Activated CD4-positive, alpha-beta memory T cell treated with anti-CD3 and anti-CD28 coated beads for 36 hours (primary cell): Measurements from ENCODE around the gene SERPINA10. TPM values are rescaled to one million over a fixed set of nuclear protein-coding genes. Genes with fewer than 3 reads are reported as not detected.
A peak's percentile ranks its signal among the peaks of the same experiment; 100 is the strongest.

Experiments used
- CTCF ChIA-PET: fragments of 350-600 bp; sonication (Branson Sonifier 250); formaldehyde crosslinking; loops from one replicate; lab custom pipeline; 2021; ENCODE audit warnings: antibody characterized with exemption, inconsistent platforms; lab: Charles Lee
- POLR2A ChIA-PET: fragments of 350-600 bp; sonication (Branson Sonifier 250); formaldehyde crosslinking; loops from one replicate; lab custom pipeline; 2021; ENCODE audit warnings: antibody characterized with exemption; lab: Charles Lee
- DNase-seq: peaks from one replicate; pipeline ENCODE4 v3.0.0-alpha.2; 2020
- H3K27ac Mint-ChIP-seq: one replicate; pipeline ENCODE4 v1.8.0; 2021; ENCODE audit warnings: mixed read lengths
- H3K27me3 Mint-ChIP-seq: one replicate; pipeline ENCODE4 v1.8.0; 2021; ENCODE audit warnings: mixed read lengths
- H3K36me3 Mint-ChIP-seq: one replicate; pipeline ENCODE4 v1.8.0; 2021; ENCODE audit warnings: mixed read lengths
- H3K4me1 Mint-ChIP-seq: one replicate; pipeline ENCODE4 v1.8.0; 2021; ENCODE audit warnings: low read depth, mixed read lengths
- H3K4me3 Mint-ChIP-seq: one replicate; pipeline ENCODE4 v1.8.0; 2021; ENCODE audit warnings: mild to moderate bottlenecking, mixed read lengths
- H3K9me3 Mint-ChIP-seq: one replicate; pipeline ENCODE4 v1.8.0; 2021; ENCODE audit warnings: mixed read lengths
- intact Hi-C: fragments of 100-400 bp; cut with micrococcal nuclease; formaldehyde crosslinking; loops from one replicate; pipeline ENCODE4 v1.15.1; 2023
- total RNA-seq, 2 experiments: library from RNA; stranded (reverse); gene quantifications; one replicate each; pipeline ENCODE4 v1.2.3, GENCODE V29; 2021

Gene SERPINA10, protein sequence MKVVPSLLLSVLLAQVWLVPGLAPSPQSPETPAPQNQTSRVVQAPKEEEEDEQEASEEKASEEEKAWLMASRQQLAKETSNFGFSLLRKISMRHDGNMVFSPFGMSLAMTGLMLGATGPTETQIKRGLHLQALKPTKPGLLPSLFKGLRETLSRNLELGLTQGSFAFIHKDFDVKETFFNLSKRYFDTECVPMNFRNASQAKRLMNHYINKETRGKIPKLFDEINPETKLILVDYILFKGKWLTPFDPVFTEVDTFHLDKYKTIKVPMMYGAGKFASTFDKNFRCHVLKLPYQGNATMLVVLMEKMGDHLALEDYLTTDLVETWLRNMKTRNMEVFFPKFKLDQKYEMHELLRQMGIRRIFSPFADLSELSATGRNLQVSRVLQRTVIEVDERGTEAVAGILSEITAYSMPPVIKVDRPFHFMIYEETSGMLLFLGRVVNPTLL
- not detected for total RNA-seq

GRCh38 chr14:94292872-94293577, at the start of gene SERPINA10:
Gene SERPINA10 (minus strand): TSS chr14:94293268. CDS start chr14:94290593, 2,675 bp downstream.
- POLR2A ChIA-PET: no interaction called here
- DNase-seq: no peak
- CTCF ChIA-PET: no interaction called here
- H3K4me1 Mint-ChIP-seq: peaks cover 5% of the 10 kb centered on the region
- intact Hi-C loops: no loop called here
- no peak within 1 kb of the TSS for H3K27ac Mint-ChIP-seq
- no peak within 1 kb of the TSS for H3K4me3 Mint-ChIP-seq
- H3K9me3 Mint-ChIP-seq: peaks cover 11% of the 10 kb centered on the region
- no peaks in the 10 kb centered on the region for H3K36me3 Mint-ChIP-seq
- H3K27me3 Mint-ChIP-seq: peaks cover 5% of the 10 kb centered on the region

DNA sequence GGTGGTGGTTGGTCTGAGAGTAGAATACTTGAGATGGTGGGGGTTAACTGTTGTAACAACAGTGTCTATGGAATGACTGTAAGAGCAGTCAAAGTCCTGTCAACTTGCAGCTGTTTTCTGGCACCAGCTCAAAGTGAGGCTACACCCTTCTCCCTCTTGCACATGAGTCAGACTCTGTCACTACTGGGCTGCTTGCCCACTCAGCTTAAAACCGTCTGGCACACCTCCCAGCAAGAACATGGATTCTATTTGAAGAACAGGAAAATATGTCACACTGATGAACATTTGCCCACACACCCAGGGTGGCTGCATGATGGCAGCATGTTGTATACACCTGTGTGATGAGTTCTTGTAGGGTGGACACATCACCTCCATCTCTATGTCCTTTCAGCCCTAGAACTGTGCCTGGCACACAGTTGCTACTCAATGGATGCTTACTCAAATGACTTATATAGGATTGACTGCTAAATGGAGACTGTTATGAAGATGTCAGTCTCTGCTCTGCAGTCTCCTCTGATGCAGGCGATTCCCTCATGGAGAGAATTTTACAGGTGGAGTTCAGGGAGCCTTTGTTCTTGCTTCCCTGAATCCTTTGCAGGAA, 49.4 kb upstream of the SERPINA10 start:
- intact Hi-C loops: loop anchor here (1.0 to 10.0 kb wide), 5 partner anchors 13 to 1182 kb away; no protein-coding TSS in a partner anchor
- Mint-ChIP-seq H3K4me3 (no peak overlapping the region), H3K36me3 (peaks cover 4% of the 10 kb centered on the region), H3K9me3 (peaks cover 20% of the 10 kb centered on the region), H3K27ac (peak overlapping the region; percentile 80), H3K27me3 (no peaks in the 10 kb centered on the region), H3K4me1 (peaks cover 78% of the 10 kb centered on the region)
- peak; percentile 80 for DNase-seq
- ChIA-PET CTCF (interaction anchor here (0.9 to 2.0 kb wide), 4 partner anchors 12 to 206 kb away, joined by 3 to 6 read pairs (median 4); no protein-coding TSS in a partner anchor), POLR2A (interaction anchor here (0.9 kb wide), 1 partner anchor 47 kb away, joined by 3 read pairs; no protein-coding TSS in a partner anchor)

DNA sequence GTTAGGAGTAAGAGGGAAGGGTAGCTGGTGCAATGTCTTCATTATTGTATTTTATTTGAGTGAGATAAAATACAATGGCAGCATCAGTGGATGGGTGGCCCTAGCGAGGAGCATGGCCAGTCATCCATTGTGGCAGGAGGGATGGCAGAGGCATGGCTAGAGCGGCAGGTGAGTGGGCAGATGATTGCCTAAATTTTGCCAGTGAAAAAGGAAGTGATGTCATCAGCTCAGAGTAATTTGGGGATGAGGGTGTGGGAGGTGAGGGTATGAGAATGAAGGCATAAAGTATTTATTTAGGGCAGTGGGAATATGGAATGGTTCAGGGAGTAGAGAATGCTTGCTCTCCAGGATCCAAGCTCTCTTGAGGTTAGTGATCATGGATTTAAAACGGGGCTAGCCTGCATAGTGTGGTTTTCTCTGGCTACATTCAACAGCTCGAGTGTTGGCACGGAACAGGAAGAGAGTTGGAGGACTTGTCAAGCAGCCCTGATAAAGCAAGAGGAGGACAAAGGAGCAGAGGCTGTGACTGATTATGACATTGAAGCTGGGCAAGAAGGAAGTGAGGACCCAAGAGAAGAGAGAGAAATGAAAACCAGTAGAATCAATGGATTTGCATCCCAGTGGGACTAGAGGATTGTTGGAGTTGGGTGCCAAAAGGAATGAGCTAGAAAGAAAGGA, 48.7 kb upstream of the SERPINA10 start:
- Mint-ChIP-seq H3K27ac (peak overlapping the region; percentile 80), H3K4me3 (no peak overlapping the region), H3K4me1 (peaks cover 75% of the 10 kb centered on the region), H3K27me3 (no peaks in the 10 kb centered on the region), H3K36me3 (peaks cover 6% of the 10 kb centered on the region), H3K9me3 (peaks cover 22% of the 10 kb centered on the region)
- intact Hi-C loops: loop anchor here (1.0 to 10.0 kb wide), 5 partner anchors 14 to 1183 kb away; no protein-coding TSS in a partner anchor
- ChIA-PET CTCF (interaction anchor here (0.9 to 2.0 kb wide), 4 partner anchors 11 to 205 kb away, joined by 3 to 6 read pairs (median 4); no protein-coding TSS in a partner anchor), POLR2A (interaction anchor here (0.9 kb wide), 1 partner anchor 48 kb away, joined by 3 read pairs; no protein-coding TSS in a partner anchor)
- DNase-seq: peak; percentile 60

DNA sequence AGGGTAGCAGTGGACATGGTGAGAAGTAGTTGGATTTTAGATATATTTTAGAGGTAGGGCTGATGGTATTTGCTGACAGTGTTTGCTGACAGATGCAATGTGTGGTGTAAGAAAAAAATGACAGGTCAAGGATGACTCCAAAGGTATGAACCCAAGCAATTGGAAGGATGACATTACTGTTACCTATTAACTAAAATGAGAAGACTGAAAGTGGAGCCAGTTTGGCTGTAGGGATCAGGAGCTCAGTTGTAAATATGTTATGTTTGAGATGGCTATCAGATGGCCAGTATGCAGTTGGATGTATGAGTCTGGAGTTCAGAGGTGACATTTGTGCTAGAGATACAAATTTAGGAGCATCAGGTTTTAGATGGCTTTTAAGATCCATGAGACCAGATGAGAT, 47.5 kb upstream of the SERPINA10 start:
- Mint-ChIP-seq H3K4me1 (peaks cover 68% of the 10 kb centered on the region), H3K9me3 (peaks cover 22% of the 10 kb centered on the region), H3K4me3 (no peak overlapping the region), H3K27me3 (no peaks in the 10 kb centered on the region), H3K36me3 (peaks cover 6% of the 10 kb centered on the region), H3K27ac (peak overlapping the region; percentile 20)
- no peak for DNase-seq
- POLR2A ChIA-PET: no interaction called here
- intact Hi-C loops: loop anchor here (10.0 kb wide), 2 partner anchors 924 to 1184 kb away; no protein-coding TSS in a partner anchor
- CTCF ChIA-PET: no interaction called here

DNA sequence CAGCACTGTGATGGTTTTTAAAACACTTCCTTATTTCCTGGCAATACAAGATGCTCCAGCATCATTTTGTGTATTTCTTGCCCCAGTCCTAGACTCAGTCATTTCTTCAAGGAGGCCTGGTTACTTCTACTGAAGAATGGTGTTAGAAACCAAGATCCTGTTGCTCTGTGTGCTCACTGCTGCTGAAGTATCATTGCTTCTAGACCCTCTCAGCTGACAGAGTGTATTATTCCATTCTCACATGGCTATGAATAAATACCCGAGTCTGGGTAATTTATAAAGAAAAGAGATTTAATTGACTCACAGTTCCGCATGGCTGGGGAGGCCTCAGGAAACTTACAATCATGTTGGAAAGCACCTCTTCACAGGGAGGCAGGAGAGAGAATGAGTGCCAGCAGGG, 45.0 kb upstream of the SERPINA10 start:
- DNase-seq: no peak
- H3K27ac Mint-ChIP-seq: peak overlapping the region; percentile 56
- H3K9me3 Mint-ChIP-seq: peaks cover 15% of the 10 kb centered on the region
- ChIA-PET POLR2A (no interaction called here), CTCF (interaction anchor here (1.2 kb wide), 1 partner anchor 148 kb away, joined by 4 read pairs; no protein-coding TSS in a partner anchor)
- H3K4me1 Mint-ChIP-seq: peaks cover 47% of the 10 kb centered on the region
- peaks cover 4% of the 10 kb centered on the region for H3K27me3 Mint-ChIP-seq
- H3K36me3 Mint-ChIP-seq: peaks cover 6% of the 10 kb centered on the region
- H3K4me3 Mint-ChIP-seq: no peak overlapping the region
- intact Hi-C loops: no loop called here

DNA sequence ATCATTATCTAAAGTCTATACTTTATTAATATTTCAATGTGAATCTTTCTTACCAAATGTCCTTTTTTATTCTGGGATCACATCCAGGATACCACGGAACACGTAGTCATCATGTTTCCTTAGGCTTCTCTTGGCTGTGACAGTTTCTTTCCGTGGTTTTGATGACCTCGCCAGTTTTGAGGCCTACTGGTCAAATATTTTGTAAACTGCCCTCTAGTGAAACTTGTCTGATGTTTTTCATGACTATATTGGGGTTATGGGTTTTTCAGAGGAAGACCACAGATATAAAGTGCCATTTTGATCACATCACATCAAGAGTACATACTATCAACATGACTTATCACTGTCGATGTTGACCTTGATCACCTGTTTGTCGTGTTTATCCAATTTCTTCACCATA, 44.2 kb upstream of the SERPINA10 start:
- ChIA-PET POLR2A (no interaction called here), CTCF (interaction anchor here (1.2 kb wide), 1 partner anchor 149 kb away, joined by 4 read pairs; no protein-coding TSS in a partner anchor)
- intact Hi-C loops: no loop called here
- peaks cover 15% of the 10 kb centered on the region for H3K9me3 Mint-ChIP-seq
- H3K27ac Mint-ChIP-seq: no peak overlapping the region
- no peak for DNase-seq
- H3K4me3 Mint-ChIP-seq: no peak overlapping the region
- H3K36me3 Mint-ChIP-seq: peaks cover 6% of the 10 kb centered on the region
- H3K27me3 Mint-ChIP-seq: peaks cover 4% of the 10 kb centered on the region
- peaks cover 39% of the 10 kb centered on the region for H3K4me1 Mint-ChIP-seq

DNA sequence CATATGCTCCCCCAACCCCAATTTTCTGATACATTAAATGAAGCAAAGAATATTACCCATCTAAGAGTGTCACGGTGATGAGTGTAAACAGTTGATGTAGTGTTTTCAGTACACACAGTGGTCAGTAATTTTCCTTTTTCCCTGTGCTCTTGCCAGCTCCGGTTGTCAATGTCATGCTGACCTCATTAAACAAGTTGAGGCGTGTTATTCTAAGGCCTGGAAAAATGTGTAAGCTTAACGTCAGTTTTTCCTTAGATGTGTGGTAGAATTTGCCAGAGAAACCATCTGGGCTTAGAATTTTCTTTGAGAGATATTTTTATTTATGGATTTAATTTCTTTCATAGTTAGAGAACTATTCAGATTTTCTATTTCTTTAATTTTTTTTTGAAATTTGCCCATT, 41.8 kb upstream of the SERPINA10 start:
- Mint-ChIP-seq H3K36me3 (peaks cover 3% of the 10 kb centered on the region), H3K9me3 (peaks cover 15% of the 10 kb centered on the region), H3K27me3 (peaks cover 4% of the 10 kb centered on the region), H3K4me1 (peaks cover 18% of the 10 kb centered on the region), H3K27ac (no peak overlapping the region), H3K4me3 (no peak overlapping the region)
- ChIA-PET POLR2A (no interaction called here), CTCF (interaction anchor here (1.3 kb wide), 1 partner anchor 198 kb away, joined by 6 read pairs; no protein-coding TSS in a partner anchor)
- intact Hi-C loops: no loop called here
- no peak for DNase-seq

DNA sequence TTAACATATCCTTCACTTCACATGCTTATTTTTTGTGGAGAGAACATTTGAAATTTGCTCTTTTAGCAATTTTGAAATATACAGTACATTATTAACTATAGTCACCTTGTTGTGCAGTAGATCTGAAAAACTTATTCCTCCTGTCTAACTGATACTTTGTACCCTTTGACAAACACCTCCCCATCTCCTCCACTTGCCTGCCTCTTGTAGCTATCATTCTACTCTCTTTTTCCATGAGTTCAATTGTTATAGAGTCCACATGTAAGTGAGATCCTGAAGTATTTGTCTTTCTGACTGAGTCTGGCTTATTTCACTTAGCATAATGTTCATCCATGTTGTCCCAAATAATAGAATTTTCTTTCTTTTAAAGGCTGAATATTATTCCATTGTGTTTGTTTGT, 39.5 kb upstream of the SERPINA10 start:
- peaks cover 5% of the 10 kb centered on the region for H3K27me3 Mint-ChIP-seq
- ChIA-PET CTCF (no interaction called here), POLR2A (no interaction called here)
- peaks cover 5% of the 10 kb centered on the region for H3K9me3 Mint-ChIP-seq
- H3K4me1 Mint-ChIP-seq: peaks cover 4% of the 10 kb centered on the region
- DNase-seq: no peak
- no peak overlapping the region for H3K27ac Mint-ChIP-seq
- intact Hi-C loops: no loop called here
- H3K36me3 Mint-ChIP-seq: peaks cover 3% of the 10 kb centered on the region
- no peak overlapping the region for H3K4me3 Mint-ChIP-seq

DNA sequence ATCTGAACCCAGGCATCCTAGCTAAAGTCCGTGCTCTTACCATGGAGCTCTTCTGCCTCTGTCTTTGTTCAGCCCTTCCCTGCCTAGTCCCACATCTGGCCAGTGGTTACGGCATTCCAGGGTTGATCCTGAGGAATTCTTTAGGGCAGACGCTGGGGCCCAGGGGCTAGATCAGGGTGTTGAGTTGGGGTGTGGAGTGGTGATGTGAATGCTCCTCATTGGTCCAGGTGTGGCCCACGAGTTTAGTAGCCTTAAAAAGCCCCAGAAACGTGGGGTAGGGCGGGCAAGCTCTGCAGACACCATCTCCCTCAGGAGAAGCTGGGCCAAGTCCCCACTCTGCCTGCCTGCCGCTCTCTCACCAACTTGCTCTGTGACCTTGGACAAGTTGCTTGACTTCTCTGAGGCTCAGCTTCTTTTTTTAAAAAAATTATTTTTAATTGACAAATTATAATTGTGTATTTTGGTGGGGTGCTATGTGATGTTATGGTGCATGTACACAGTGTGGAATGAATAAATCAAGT, 39.1 kb upstream of the SERPINA10 start:
- intact Hi-C loops: no loop called here
- Mint-ChIP-seq H3K4me1 (no peaks in the 10 kb centered on the region), H3K27me3 (peaks cover 5% of the 10 kb centered on the region), H3K27ac (no peak overlapping the region), H3K9me3 (peaks cover 2% of the 10 kb centered on the region), H3K36me3 (no peaks in the 10 kb centered on the region), H3K4me3 (no peak overlapping the region)
- CTCF ChIA-PET: no interaction called here
- POLR2A ChIA-PET: no interaction called here
- no peak for DNase-seq

- Mint-ChIP-seq H3K4me3 (no peak overlapping the region), H3K27me3 (peaks cover 5% of the 10 kb centered on the region), H3K4me1 (no peaks in the 10 kb centered on the region), H3K27ac (no peak overlapping the region), H3K9me3 (peaks cover 2% of the 10 kb centered on the region), H3K36me3 (no peaks in the 10 kb centered on the region)
- DNase-seq: no peak
- ChIA-PET CTCF (interaction anchor here (2.1 kb wide), 1 partner anchor 11 kb away, joined by 6 read pairs; no protein-coding TSS in a partner anchor), POLR2A (no interaction called here)
- intact Hi-C loops: no loop called here
Measured at GRCh38 chr14:94331462-94331861, 38.4 kb upstream of the SERPINA10 start.

DNA sequence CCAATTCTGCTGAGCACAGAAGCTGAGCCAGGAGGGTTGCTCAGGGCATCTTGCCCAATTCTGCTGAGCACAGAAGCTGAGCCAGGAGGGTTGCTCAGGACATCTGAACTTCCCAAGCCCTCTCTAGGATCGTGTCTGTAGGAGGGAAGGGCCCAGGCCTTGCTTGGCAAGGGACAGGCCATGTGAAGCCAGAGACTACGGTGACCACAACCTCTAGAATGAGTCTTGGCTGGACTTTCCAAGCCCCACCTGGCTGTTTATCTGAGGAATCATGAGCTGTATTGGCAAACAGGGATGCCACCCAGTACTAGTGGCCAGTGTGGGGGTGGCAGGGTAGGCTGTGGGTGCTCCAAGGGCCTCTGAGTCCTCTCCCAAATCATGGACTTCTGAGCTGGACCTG, 37.8 kb upstream of the SERPINA10 start:
- Mint-ChIP-seq H3K4me1 (no peaks in the 10 kb centered on the region), H3K27ac (no peak overlapping the region), H3K9me3 (peaks cover 2% of the 10 kb centered on the region), H3K36me3 (no peaks in the 10 kb centered on the region), H3K27me3 (peaks cover 5% of the 10 kb centered on the region), H3K4me3 (no peak overlapping the region)
- ChIA-PET POLR2A (no interaction called here), CTCF (interaction anchor here (2.1 kb wide), 1 partner anchor 12 kb away, joined by 6 read pairs; no protein-coding TSS in a partner anchor)
- DNase-seq: no peak
- intact Hi-C loops: no loop called here
